ENCODE data around the gene R3HDM4.

R3HDM4 gene

GRCh38 chr19:917323-918151 is 4.5 kb upstream of the R3HDM4 start, which contains the start of gene KISS1R:
Gene KISS1R, plus strand, starts transcription at chr19:917333. Its CDS starts 170 bp downstream, at chr19:917503.
- DNase-seq (ENCODE audit: low read depth, low spot score): no peak

DNA sequence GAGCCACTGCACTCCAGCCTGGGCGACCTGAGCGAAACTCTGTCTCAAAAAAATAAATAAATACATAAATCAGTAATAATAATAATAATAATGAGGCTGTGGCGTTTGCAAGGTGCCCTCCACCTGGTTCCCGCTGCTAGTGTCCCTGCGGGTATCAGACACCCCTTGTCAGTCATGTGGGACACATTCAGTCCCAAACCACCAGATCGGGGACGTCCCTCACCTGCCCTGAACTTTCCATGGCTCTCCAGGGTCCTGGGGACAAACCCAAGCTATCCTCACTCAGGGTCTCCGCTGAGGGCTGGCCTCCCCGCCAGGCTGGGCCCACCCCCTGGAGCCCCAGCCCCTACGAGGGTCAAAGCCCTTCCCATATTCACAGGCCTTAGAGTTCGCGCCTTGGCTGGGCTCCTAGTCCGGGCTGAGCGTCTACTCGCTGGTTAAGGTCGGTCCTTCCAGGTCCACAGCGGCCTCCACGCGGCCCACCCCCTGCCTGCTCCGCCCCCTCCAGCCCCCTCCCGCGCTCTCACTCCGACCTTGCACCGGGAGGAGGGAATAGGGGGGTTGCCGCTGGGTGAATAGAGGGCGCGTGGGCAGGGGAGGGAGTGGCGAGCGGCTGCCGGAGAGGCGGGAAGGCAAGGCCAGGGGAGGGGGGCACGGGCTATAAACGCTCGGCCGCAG is 3.8 kb upstream of the R3HDM4 start:
- no peak for DNase-seq (ENCODE audit: low read depth, low spot score)

DNA sequence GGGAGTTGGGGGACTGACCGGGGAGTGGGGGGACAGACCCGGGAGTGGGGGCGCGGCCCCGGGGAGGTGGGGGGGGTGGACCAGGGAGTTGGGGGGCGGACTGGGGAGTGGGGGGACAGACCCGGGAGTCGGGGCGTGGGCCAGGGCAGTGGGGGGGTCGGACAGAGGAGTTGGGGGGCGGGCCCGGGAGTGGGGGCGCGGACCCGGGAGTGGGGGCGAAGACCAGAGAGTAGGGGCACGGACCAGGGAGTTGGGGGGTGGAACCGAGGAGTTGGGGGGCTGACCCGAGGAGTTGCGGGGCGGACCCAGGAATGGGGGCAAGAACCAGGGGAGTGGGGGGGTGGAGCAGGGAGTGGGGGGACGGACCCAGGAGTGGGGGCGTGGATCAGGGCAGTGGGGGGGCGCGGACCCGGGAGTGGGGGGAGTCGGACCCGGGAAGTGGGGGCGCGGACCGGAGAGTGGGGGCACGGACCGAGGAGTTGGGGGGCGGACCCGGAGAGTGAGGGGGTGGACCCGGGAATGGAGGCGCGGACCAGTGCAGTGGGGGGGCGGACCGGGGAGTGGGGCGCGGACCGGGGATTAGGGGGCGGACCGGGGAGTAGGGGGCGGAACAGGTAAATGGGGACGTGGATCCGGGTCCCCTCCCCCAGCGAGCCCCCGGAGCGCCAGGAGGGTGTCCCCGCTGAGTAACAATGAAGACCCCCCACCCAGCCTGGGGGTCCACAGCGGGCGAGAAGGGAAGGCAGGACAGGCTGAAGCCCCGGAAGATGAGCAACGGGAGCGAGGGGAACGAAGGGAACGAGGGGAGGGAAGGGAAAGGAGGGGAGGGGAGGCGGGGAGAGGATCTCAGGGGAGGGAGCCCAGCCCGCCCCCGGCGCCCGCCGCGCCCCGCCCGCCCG is 589 bp downstream of the R3HDM4 start:
- DNase-seq (ENCODE audit: low read depth, low spot score): no peak

GRCh38 chr19:911197-912033 is 1.6 kb downstream of the R3HDM4 start:
- no peak for DNase-seq (ENCODE audit: low read depth, low spot score)

DNA sequence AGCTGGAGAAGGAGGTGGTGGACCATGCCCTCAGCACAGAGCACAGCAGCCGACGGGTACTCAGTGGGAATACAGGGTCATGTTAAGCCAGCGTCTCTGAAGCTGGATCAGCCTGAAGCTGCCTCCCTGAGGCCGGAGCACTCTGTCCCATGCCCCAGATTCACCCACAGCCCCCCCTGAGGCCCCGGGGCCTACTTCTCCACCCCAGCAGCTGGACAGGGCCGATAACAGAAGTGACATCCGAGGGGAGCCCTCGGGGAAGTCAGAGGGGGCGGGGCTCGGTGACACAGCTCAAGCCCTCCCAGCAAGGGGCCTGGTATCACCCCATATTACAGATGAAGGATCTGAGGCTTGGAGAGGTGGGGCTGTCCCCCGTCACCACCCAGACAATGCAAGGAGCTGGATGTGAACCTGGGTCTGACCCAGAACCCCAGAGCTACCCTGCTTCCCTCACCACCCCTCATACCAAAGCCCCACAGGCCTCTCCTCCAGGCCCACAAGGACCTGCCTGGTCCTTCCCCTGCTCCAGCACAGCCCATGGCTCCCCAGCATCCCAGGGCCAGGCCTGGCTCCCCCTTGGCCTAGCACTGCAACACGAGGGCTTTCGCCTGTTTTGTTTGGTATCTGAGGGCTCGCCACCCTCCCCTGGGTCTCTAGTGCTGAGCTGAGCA is 5.7 kb downstream of the R3HDM4 start:
- no peak for DNase-seq (ENCODE audit: low read depth, low spot score)

- no peak for DNase-seq (ENCODE audit: low read depth, low spot score)
Measured at GRCh38 chr19:906480-906879, 6.5 kb downstream of the R3HDM4 start.

- no peak for DNase-seq (ENCODE audit: low read depth, low spot score)
Measured at GRCh38 chr19:904545-904944, 8.5 kb downstream of the R3HDM4 start.

DNA sequence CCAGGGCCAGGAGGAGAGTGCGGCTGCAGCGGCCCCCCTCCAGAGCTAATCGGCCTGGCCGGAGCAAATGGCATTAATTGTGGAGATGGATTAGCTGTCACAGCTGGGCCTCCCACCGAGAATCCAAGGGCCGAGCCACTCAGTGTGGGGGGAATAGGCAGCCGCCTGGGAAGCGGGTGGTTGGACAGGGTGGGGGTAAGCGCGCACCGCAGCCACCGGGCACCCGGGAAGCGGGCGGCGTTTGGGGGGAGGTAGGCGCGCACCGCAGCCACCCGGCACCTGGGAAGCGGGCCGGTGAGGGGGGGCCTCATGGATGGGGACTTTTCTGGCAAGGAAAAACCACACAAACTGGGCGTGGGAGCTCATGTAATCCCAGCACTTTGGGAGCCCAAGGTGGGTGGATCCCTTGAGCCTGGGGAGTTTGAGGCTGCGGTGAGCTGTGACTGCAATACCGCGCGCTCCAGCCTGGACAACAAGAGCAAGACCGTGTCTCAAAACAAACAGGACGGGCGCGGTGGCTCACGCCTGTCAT is 9.7 kb downstream of the R3HDM4 start:
- DNase-seq (ENCODE audit: low read depth, low spot score): no peak

DNA sequence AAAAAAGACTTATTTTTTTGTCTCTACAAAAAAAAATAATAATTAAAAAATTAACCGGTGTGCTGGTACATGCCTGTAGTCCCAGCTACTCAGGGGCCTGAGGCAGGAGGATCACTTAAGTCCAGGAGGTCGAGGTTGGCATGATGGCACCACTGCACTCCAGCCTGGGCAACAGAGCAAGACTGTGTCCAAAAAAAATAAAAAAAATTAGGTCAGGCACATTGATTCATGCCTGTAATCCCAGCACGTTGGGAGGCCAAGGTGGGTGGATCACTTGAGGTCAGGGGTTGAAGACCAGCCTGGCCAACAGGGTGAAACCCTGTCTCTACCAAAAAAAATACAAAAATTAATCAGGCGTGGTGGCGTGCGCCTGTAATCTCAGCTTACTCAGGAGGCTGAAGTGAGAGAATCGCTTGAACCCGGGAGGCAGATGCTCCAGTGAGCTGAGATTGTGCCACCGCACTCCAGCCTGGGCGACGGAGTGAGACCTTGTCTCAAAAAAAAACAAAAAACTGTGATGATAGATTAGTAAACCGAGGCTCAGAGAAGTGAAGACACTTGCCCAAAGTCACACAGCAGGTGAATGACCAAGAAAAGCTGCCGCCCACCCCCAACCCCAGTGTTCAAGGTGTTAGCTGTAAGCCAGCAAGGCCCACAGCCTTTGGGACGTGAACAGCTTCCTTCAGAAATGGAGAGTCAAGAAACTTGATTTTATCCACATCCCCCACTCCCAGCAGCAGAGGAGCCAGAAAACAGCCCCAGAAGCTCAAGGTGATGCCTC is 10.4 kb downstream of the R3HDM4 start:
- DNase-seq (ENCODE audit: low read depth, low spot score): no peak

- DNase-seq (ENCODE audit: low read depth, low spot score): no peak
Measured at GRCh38 chr19:902093-902370, 11.0 kb downstream of the R3HDM4 start.

DNA sequence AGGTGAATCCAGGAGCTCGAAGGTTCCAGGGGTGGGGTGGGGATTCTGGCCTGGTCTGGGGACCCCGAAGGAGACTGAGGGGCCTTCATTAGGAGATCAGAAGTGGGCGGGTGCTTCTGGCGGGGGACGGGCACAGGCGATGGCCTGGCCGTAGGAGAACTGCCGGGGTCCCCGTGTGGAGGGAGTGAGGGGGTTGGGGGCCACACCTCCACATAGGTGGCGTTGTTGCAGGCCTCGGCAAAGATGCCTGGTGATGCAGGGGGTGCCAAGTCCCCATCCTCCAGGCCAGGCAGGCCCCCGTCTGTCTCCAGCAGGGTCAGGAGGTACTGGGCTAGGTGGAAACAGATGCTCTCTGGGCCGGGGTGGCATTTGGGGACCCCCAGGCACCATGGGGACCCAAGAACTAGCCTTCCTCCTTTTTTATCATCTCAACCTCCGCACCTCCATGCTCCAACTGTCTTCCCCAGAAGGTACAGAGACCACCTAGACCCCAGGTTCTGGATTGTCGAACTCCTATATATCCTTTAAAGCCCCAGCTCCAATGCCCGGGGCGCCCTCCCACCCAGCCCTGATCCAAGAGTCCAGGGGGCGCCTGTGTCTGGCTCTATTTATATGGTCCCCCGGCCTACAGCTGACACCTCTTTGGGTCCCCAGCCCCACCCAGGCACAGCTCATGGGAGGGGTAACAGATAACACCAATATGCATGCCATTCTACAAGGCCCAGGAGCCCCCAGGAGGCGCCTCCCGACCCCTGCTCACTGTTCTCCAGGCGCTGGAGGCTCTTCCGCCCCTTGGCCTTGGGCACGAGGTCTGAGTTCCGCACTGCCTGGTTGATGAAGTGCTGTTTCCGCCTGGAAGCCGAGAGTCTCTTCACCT is 11.6 kb downstream of the R3HDM4 start:
- DNase-seq (ENCODE audit: low read depth, low spot score): no peak

DNA sequence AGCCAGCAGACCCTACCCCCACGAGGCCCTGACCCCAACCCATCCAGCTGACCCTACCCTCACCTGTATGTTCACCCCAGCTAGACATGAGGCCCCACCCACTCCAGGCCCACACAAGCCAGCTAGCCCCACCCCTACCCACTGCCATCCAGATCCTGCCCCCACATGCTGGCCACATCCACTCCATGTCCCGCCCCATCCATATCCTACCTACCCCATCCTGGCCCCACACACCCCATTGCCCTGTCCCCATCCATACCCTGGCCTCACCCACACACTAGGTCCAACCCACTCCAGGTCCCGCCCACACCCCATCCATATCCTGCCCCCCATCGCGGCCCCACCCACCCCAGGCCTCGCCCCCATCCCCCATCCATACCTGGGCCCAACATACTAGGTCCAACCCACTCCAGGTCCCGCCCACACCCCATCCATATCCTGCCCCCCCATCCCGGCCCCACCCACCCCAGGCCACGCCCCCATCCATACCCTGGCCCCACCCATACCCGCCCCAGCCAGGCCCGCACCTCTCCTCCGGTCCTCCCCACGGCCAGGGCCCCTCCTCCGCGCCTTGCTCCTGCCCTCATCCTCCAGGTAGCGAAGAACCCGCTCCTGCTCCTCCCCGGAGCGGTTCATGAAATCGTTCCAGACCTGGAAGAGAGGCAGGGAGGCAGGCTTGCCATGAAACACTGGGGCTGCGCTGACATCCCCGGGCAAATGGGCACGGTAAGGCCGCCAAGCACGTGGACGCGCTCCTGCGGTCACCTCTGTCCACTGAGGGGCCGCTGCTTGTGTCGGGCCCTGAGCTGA is 12.5 kb downstream of the R3HDM4 start:
- no peak for DNase-seq (ENCODE audit: low read depth, low spot score)

DNA sequence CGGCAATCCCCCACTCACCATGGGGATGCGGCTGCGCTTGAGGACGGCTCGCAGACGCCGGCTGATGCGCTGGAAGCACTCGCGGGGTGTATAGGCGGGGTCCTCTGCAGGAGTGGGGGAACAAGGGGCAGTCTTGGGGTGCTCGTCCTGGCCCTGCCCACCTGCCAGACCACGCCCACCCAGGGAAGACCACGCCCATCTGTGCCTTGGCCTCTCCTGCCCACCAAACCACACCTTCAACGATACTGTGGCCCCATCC is 13.0 kb downstream of the R3HDM4 start:
- DNase-seq (ENCODE audit: low read depth, low spot score): no peak

DNA sequence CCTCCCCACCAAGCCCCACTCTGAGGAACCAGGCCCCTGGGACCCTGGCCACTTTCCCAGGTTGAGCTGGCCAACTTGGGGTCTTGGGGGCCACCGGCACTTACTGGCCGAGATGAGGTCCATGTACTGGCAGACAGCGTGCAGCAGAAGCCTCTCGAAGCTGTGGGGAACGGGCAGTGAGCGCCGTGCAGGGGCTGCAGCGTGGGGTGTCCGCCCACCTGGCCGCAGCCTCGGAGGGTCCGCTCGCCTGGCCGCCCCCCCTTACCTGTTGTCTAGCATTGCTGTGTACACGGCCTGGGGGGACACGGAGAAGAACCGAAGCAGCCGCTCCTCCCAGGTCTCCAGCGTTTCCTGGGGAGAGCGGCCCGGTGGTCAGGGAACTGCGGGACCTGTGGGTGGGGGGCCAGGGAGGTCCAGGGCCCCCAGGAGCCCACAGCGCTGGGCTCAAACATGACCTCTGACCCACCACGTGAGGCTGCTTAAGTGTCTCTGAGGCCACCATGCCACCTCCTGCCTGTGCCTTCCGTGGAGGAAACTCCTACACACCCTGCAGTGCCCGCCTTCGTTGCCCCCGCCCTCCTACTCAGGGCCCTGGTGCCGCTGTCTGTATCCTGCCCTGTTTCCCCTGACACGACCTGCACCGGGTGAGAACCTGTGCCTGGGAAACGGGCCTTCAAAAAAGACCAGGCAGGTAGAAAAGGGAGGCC is 13.5 kb downstream of the R3HDM4 start:
- no peak for DNase-seq (ENCODE audit: low read depth, low spot score)

- DNase-seq (ENCODE audit: low read depth, low spot score): no peak
Measured at GRCh38 chr19:898663-899062, 14.4 kb downstream of the R3HDM4 start.

DNA sequence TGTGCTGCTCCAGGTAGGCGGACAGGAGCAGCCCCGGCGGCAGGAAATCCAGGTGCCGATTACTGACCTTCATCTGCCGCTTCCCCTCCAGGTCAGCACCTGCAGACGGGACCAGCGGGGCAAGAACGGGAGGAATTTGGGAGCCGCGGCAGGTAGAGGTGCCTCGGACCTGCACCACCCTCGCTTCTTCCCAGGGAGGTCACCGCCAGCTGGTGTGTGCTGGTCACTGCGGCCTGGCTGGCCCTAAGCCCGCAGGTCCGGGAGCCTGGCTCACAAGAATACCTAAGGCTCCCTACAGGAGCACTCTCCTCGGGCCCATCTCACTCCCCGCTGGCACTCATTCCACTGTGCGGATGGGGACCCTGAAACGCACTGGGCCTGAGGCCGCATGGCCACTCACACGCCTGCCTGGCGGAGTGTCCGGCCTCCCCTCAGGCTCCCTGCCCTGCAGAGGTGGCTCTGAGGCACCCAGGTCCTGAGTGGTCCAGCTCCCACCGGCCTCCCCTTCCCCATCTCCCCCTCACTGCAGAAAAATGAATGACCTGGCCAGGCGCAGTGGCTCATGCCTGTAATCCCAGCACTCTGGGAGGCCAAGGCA is 15.5 kb downstream of the R3HDM4 start:
- no peak for DNase-seq (ENCODE audit: low read depth, low spot score)

DNA sequence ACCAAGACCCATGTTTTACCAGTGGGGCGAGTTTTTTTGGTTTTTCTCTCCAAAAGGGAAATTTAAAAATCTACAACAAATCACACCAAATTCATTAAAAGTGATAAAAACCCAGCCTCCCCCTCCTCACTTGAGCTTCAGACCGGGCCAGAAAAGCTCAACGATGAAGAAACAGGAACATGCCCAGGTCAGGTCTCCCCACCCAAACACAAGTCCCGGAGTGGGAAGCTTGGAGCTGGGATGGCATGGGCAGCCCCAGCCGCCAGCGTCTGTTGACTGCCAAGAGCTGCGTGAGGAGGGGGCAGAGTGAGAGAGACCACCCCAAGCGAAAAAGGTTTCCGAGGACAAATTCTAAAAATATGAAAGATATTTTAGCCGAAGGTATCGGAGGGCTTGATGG is 16.0 kb downstream of the R3HDM4 start:
- DNase-seq (ENCODE audit: low read depth, low spot score): no peak

Data from smooth muscle cell of the brain vasculature (primary cell).